ENCODE results near the gene STK40. TPM values are rescaled to one million over a fixed set of nuclear protein-coding genes. Genes with fewer than 3 reads are reported as not detected.

Gene STK40
- total RNA-seq, 1 experiment from 2014 or later = 21.4 TPM

DNA sequence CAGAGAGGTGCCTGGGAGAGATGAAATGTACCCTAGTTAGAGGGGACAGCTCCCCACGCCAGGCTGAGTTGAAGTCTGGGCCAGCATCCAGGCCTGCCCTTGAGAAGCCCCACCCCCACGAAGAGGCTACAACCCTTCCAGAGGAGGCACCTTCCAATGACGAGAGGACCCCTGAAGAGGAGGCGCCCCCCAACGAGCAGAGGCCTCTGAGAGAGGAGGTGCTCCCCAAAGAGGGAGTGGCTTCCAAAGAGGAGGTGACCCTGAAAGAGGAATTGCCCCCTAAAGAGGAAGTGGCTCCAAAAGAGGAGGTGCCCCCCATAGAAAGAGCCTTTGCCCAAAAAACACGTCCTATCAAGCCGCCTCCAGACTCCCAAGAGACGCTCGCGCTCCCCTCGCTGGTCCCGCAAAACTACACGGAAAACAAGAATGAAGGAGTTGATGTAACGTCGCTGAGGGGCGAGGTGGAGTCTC lies 65.4 kb downstream of the STK40 start:
- no peak for DNase-seq (ENCODE audit: low read depth)

DNA sequence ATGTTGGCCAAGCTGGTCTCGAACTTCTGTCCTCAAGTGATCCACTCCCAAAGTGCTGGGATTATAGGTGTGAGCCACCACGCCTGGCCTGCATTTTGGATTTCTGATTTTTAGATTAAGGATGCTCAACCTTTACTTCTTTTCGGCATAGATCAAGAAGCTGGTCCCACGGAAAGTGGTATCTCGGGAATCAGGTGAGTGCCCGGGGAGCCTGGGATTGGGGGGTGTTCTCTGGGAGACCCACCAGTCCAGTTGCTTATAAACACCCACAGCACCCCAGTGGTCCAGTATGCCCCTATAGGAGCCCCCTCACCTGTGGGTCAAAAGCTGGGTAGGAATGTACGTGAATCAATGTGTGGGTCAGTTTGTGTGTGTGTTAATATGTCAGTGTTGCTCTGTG lies 76.3 kb downstream of the STK40 start:
- DNase-seq (ENCODE audit: low read depth) = no peak

DNA sequence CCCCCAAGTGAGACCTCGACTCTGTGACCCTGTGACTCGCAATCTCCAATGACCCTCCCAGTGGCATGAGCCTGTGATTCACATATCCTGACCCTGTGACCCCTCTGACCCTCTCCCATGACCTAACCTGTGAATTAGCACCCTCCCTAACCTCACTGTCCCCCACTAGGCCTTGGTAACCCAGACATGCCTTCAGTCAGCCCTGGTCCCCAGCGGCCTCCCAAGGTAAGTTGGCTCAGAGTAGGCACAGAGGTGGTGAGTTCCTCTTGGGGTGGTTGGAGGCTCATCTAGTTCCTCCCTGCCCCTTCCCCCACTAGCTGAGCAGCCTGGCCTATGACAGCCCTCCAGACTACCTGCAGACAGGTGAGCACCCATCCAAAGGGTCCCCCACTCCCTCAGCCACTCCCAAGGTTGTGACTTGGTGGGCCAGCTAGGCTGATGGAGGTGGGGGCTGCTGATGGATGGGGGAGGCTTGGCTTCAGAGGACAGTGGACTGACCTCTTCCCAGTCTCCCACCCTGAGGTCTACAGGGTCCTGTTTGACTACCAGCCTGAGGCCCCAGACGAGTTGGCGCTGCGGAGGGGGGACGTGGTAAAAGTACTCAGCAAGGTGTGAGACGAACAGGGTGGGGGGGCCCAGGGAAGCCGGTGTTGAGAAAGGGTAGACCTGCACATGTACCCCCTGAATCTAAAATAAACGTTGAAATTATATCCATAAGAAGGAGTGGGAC lies 78.0 kb downstream of the STK40 start:
- DNase-seq (ENCODE audit: low read depth) = no peak

DNA sequence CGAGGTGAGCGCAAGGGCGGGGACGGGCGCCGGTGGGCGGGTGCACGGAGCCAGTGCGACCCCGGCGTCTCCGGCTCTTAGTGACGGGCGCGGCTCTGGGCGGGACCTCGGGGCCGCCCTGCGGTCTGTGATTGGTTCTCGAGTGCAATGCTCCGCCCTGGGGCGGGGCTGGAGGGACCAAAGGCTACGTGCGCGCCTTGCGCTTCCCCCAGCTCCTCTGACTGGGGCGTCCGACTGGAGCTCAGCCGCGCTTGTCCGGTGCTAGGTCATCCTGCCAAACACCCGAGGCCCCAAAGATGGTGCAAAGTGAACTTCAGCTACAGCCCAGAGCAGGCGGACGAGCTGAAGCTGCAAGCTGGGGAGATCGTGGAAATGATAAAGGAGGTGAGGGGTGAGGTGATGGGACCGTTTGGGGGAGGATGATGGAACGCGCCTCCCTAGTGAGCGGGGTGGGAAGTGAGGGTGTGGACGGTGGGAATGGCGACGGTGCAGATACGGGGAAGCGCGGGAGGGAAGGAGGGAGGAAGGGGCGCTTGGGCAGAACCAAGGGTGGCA lies 78.7 kb downstream of the STK40 start:
- no peak for DNase-seq (ENCODE audit: low read depth)

DNA sequence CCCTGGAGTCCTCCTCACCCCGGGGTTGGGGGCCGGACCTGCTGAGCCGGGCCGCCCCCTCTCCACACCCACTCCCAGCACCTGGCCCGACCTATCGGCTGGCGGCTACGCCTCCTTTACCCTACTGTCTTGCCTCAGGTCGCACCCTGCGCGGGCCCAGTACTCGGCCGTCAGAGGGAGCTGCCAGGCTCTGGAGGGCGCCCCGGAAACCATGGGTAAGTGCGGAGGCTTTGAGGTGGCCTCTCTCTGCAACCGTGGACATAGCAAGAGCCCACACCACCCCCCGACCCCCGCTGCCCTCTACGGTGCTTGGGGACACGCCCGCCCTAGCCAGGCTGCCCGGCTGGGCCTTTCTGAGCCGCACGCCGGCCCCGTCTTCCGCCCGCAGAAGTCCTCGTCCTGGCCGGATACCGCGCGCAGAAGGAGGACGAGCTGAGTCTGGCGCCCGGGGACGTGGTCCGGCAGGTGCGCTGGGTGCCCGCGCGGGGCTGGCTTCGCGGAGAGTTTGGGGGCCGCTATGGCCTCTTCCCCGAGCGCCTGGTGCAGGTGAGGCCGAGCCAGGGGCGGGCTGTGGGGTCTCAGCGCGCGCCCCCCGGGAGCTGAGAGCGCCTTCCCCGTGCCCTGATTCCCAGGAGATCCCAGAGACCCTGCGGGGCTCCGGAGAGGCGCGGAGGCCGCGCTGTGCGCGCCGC lies 79.4 kb downstream of the STK40 start, which contains the start of gene SH3D21:
SH3D21 (plus strand) TSS at position 159 of the 692 bp plus-strand sequence; CDS start at position 212, 53 bp downstream.
- DNase-seq (ENCODE audit: low read depth) = no peak

DNA sequence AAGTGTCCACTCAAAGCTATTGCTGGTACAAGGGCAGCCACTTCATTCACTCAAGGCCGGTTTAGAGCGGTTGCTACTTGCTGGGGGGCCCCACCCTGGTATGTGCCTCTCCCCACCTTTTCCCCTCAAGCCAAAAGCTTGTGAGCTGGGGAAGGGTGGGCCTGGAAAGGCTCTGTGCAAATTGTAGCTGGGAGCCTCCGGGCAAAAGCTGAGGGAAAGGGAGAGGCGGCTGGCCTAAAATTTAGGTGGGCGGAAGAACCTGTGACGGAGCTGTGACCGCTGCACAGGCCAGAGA lies 79.9 kb downstream of the STK40 start:
- no peak for DNase-seq (ENCODE audit: low read depth)

DNA sequence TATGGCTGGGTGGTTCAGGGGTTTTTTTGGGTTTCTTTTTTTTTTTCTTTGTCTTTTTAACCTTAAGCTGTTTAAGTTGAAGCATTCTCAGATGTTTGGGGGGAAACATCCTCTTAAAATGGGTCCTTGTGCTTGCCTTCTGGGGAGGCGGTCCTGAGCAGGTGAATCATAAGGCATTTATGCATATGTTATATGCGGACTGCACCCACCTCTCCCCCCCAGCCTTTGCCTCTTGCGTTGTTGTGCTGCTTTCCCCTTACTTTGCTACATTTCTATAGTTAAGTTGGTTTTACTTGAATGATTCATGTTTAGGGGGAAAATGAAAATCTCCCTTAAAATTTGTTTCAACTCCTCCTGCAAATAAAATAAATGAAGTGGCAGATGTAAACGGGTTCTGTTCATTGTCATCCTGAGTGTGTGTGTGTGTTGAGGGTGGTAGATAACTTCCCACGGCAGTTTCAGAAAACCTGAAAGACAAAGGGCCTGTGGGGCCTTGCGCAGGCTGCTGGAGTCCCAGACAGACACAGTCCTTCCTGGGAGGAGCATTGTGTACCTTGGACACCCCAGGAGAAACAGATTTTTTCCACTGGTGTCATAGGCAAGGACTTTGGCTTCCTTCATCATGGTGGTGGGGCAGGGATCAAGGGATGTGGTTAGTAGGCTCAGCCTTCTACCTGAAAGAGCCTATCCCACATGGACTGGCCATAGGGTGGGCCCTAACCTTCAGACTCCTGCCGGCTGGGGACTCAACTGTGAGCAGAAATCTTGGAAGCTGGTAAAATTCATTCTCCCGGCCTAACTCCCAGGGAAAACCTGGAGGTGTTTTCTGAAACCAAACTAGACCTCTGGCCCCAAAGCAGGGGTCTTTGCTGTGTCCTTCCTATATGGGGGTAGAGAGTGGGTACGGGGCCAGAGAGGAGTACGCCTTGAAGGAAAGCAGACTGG lies 80.5 kb downstream of the STK40 start:
- no peak for DNase-seq (ENCODE audit: low read depth)

DNA sequence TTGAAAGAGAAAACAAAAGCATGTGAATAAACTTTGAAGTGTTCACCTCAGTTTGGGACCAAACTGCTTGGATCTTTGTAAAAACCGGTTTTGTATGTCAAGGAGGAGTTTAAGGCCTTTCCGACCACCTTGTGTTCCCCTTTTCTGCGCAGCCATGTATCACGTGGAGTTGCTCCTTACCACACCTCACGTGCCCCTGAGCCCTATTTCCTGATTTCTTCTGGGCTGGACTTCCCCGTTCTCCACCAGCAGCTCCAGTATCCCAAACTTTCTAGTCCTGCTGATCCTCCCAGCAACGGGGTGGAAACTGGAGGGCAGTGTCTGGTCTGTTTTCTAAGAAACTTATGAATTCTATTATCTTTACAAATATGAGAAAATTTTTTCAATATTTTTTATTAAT lies 81.2 kb downstream of the STK40 start:
- no peak for DNase-seq (ENCODE audit: low read depth)

DNA sequence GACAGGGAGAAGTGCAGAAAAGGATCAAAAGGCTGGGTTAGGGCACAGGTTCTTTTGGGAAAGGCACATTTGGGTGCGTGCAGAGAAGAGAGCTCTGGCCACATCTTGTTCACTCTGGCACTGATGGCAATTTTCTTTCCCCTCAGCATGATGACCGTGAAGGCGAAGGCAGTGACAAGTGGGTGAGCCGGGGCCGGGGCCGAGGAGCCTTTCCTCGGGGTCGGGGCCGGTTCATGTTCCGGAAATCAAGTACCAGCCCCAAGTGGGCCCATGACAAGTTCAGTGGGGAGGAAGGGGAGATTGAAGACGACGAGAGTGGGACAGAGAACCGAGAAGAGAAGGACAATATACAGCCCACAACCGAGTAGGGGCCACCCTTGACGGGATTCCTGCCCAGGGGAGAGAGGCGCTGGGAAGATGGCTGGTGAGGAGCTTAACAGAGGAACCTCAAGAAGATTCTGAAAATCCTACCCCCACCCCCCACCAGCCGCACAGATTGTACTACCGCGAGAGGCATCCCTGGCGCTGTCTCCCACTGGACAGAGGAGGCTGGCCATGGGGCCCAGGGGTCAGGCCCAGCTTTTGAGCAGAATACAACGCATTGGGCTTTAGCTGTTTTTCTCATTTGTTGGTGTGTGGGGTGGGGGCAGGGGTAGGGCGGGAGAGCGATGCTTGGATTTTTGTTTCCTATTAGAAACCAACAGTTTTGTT lies 81.9 kb downstream of the STK40 start:
- no peak for DNase-seq (ENCODE audit: low read depth)

DNA sequence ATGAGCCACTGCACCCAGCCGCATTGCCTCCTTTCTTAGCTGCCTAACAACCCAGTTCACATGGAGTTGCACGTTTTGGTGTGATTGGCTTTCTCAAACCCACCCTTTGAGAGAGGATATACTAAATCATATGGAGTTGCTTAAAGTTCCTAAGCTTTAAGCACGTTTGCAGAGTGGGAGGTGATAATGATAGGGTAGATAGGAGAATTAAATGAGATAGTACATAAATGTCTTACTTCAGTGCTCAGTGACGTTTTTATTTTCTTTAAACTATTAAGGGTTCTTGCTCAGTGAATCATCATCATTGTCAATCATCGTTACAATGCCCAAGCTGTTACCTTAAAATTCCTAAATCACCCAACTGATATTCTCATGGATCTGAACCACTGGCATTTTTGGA lies 82.5 kb downstream of the STK40 start:
- no peak for DNase-seq (ENCODE audit: low read depth)

DNA sequence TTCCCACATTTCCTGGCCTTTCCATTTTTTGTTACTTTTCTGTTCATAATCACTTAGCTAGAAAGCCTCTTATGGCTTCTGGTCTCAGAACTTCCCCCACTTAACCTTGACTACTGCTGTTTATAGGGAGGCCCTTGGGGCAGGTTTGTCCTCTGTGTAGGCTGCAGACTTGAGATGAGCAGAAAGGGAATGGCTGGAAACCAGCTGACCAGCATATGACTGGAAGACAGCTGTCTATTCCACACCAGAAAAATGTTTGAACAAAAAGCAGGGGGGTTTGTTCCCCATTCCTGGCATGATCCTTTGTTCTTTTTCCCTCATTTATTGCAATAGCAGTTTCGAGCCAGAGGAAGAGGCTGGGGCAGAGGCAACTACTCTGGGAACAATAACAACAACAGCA lies 84.5 kb downstream of the STK40 start:
- DNase-seq (ENCODE audit: low read depth) = no peak

DNA sequence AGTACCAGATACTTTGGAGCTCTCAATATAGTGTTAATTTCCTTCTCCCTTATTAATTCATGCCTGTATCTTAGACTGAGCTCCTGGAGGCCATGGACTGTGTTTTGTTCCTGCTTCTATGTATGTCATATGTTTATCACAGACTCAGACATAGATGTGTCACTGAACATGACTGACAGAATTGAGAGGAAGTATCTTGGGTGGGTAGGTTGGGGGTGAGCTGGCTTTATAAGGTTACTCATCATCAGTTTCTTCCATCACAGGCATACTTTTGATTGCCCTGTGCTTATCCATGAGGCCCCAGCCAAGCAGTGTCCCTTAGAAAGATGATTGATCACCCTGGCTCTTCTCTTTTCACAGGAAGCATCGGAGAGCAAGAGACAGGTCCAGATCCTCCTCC lies 85.2 kb downstream of the STK40 start:
- peak; percentile 39 for DNase-seq (ENCODE audit: low read depth)

DNA sequence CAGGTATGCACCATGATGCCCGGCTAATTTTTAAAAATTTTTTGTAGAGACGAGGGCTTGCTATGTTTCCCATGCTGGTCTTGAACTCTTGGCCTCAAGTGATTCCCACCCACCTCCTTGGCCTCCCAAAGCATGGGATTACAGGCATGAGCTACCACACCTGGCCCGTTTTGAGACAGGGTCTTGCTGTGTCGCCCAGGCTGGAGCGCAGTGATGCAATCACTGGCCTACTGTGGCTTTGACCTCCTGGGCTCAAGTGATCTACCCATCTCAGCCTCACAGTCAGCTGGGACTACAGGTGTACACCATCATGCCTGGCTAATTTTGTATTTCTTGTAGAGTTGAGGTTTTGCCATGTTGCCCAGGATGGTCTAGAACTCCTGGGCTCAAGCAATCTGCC lies 87.1 kb downstream of the STK40 start:
- no peak for DNase-seq (ENCODE audit: low read depth)

DNA sequence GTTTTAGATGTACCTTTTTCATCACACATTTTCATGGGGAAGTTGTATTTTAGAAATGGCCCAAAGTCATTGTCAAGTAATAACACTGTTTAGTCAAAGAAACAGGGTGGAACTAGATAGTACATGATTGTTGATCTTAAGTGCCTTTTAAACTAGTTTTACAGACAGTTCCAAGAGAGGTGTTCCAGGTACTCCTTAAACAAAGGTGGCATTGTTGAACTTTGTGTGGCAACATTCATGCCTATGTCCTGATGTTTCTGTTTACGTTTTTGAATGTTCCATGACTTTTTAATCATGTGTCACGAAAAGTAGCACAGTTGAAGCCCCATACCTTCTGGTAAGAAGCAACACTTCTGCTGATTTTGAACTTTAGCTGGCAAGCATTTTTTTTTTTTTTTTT lies 88.7 kb downstream of the STK40 start:
- DNase-seq (ENCODE audit: low read depth) = no peak

DNA sequence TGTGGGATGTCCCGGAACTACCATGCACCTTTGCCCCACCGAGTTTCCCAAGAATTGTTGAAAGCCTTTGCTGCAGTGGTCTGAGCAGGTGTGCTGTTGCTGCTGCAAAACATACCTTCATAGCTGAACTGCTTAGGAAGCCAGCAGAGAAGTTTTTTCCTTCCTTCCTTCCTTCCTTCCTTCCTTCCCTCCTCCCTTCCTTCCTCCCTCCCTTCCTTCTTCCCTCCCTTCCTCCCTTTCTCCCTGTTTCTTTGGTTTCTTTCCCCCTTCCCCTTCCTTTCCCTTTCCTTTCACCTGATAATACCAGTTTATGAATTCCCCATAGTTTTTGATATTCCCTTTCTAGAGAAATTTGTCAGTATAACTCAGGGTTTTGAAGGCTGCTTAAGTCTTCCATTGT lies 90.3 kb downstream of the STK40 start:
- DNase-seq (ENCODE audit: low read depth) = no peak

Other genes starting within 250 kb of the STK40 start
- gene TRAPPC3, start 236.4 kb downstream of the STK40 start, total RNA-seq (2014; rRNA removed; shearing (Covaris generic)) = 132 and 147 TPM in 2 replicates
- gene MAP7D1, start 229.8 kb downstream of the STK40 start, total RNA-seq (2014; rRNA removed; shearing (Covaris generic)) = 176 and 265 TPM in 2 replicates
- 67.3 and 67.4 TPM in 2 replicates for gene THRAP3, start 161.5 kb downstream of the STK40 start, total RNA-seq (2014; rRNA removed; shearing (Covaris generic))
- 0.25 TPM in 1 of 2 replicates, not detected in the other for gene SH3D21, start 79.6 kb downstream of the STK40 start, total RNA-seq (2014; rRNA removed; shearing (Covaris generic))
- 35.8 and 44.5 TPM in 2 replicates for gene EVA1B, start 62.3 kb downstream of the STK40 start, total RNA-seq (2014; rRNA removed; shearing (Covaris generic))
- gene LSM10, start 12.0 kb upstream of the STK40 start, total RNA-seq (2014; rRNA removed; shearing (Covaris generic)) = 6.8 and 7.6 TPM in 2 replicates
- gene OSCP1, start 64.5 kb upstream of the STK40 start, total RNA-seq (2014; rRNA removed; shearing (Covaris generic)) = 4.2 and 9.0 TPM in 2 replicates
- 96.0 and 132 TPM in 2 replicates for gene MRPS15, start 78.5 kb upstream of the STK40 start, total RNA-seq (2014; rRNA removed; shearing (Covaris generic))
- not detected in 2 replicates for gene CSF3R, start 97.0 kb upstream of the STK40 start, total RNA-seq (2014; rRNA removed; shearing (Covaris generic))

Data from M059J (cell line).